ENCODE results near the gene KCNJ9.
"Not testable (repeated sequence)": the region's sequence is repeated elsewhere in the genome, so short reads cannot be mapped to it uniquely, and the experiment has no call there.

KCNJ9 gene

GRCh38 chr1:160047111-160047991 is 34.0 kb upstream of the KCNJ9 start:
- peak overlapping the region; percentile 86 for H2AFZ ChIP-seq (ENCODE audit: low read length)
- H3K9me2 ChIP-seq (replicated peaks; ENCODE audit: low read depth, low read length) = no peaks in the 10 kb centered on the region
- no peaks in the 10 kb centered on the region for H3K79me2 ChIP-seq (ENCODE audit: insufficient read depth, low read length)
- TF ChIP-seq, protein P1, sequence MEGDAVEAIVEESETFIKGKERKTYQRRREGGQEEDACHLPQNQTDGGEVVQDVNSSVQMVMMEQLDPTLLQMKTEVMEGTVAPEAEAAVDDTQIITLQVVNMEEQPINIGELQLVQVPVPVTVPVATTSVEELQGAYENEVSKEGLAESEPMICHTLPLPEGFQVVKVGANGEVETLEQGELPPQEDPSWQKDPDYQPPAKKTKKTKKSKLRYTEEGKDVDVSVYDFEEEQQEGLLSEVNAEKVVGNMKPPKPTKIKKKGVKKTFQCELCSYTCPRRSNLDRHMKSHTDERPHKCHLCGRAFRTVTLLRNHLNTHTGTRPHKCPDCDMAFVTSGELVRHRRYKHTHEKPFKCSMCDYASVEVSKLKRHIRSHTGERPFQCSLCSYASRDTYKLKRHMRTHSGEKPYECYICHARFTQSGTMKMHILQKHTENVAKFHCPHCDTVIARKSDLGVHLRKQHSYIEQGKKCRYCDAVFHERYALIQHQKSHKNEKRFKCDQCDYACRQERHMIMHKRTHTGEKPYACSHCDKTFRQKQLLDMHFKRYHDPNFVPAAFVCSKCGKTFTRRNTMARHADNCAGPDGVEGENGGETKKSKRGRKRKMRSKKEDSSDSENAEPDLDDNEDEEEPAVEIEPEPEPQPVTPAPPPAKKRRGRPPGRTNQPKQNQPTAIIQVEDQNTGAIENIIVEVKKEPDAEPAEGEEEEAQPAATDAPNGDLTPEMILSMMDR (conservative IDR thresholded peaks at IDR 0.05; ENCODE audit: low read length) = no peak
- TF ChIP-seq EZH2phosphoT487 (IDR thresholded peaks at IDR 0.05; ENCODE audit: borderline replicate concordance) = no peak
- H3K4me2 ChIP-seq (ENCODE audit: low read depth, low read length, poor library complexity, severe bottlenecking) = peak overlapping the region; percentile 69
- no peaks in the 10 kb centered on the region for H3K9me3 ChIP-seq (ENCODE audit: insufficient read depth, low read depth, low read length)
- no peaks in the 10 kb centered on the region for H3F3A ChIP-seq (ENCODE audit: low read depth)
- no peaks in the 10 kb centered on the region for H4K20me1 ChIP-seq (ENCODE audit: insufficient read depth, low read length, poor library complexity, severe bottlenecking)
- peak overlapping the region; percentile 39 for H3K9ac ChIP-seq (ENCODE audit: low read depth, low read length, poor library complexity, severe bottlenecking)
- peaks cover 5% of the 10 kb centered on the region for H3K4me1 ChIP-seq (ENCODE audit: insufficient read depth, low read length, poor library complexity, severe bottlenecking)
- H3K27me3 ChIP-seq (ENCODE audit: insufficient read depth, low read length, poor library complexity, severe bottlenecking) = no peaks in the 10 kb centered on the region
- H3K36me3 ChIP-seq (ENCODE audit: insufficient read depth, low read length) = no peaks in the 10 kb centered on the region
- peak overlapping the region; percentile 56 for H3K4me3 ChIP-seq (ENCODE audit: low read length, poor library complexity, severe bottlenecking)

GRCh38 chr1:160048335-160048734 is 33.0 kb upstream of the KCNJ9 start:
- Histone ChIP-seq H3F3A (ENCODE audit: low read depth) (no peaks in the 10 kb centered on the region), H3K9me3 (ENCODE audit: insufficient read depth, low read depth, low read length) (no peaks in the 10 kb centered on the region), H3K36me3 (ENCODE audit: insufficient read depth, low read length) (no peaks in the 10 kb centered on the region), H3K9ac (ENCODE audit: low read depth, low read length, poor library complexity, severe bottlenecking) (no peak overlapping the region), H3K4me1 (ENCODE audit: insufficient read depth, low read length, poor library complexity, severe bottlenecking) (peaks cover 5% of the 10 kb centered on the region), H3K9me2 (replicated peaks; ENCODE audit: low read depth, low read length) (no peaks in the 10 kb centered on the region), H3K4me3 (ENCODE audit: low read length, poor library complexity, severe bottlenecking) (no peak overlapping the region), H3K27me3 (ENCODE audit: insufficient read depth, low read length, poor library complexity, severe bottlenecking) (no peaks in the 10 kb centered on the region), H3K4me2 (ENCODE audit: low read depth, low read length, poor library complexity, severe bottlenecking) (no peak overlapping the region), H4K20me1 (ENCODE audit: insufficient read depth, low read length, poor library complexity, severe bottlenecking) (no peaks in the 10 kb centered on the region), H2AFZ (ENCODE audit: low read length) (no peak overlapping the region), H3K79me2 (ENCODE audit: insufficient read depth, low read length) (no peaks in the 10 kb centered on the region)
- TF ChIP-seq, protein P1 (conservative IDR thresholded peaks at IDR 0.05; ENCODE audit: low read length) = no peak
- no peak for TF ChIP-seq EZH2phosphoT487 (IDR thresholded peaks at IDR 0.05; ENCODE audit: borderline replicate concordance)

DNA sequence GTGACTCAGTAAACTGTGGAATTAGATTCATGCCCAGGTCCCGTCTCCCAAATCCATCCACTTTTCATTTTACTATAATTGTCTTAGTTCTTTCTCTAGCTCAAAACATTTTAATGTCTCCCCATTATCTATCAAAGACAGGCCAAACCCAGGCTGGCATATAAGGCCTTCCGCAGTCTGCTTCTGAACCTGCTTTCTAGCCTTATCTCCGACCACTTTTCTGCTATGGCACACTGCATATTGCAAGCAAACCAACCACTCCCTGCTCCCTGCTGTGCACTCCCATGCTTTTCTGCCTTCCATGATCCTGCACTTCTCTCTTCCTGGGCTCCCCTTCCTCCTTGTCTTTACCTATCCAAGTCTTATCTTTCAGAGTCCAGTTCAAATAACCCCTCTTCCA is 32.2 kb upstream of the KCNJ9 start:
- H3K27me3 ChIP-seq (ENCODE audit: insufficient read depth, low read length, poor library complexity, severe bottlenecking) = no peaks in the 10 kb centered on the region

DNA sequence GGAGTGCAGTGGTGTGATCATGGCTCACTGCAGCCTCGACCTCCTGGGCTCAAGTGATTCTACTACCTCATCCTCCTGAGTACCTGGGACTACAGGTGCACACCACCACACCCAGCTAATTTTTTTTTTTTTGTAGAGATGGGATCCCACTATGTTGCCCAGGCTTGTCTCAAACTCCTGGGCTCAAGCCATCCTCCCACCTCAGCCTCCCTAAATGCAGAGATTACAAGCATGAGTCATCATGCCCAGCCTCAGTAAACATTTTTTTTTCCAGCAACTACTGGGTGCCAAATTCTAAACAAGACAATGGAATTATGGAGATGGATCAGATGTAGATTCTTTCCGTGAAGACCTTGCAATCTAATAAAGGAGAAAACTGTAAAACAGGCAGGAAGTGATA is 31.2 kb upstream of the KCNJ9 start:
- not testable (repeated sequence) for H4K20me1 ChIP-seq (ENCODE audit: insufficient read depth, low read length, poor library complexity, severe bottlenecking); H3K9me2 ChIP-seq (replicated peaks; ENCODE audit: low read depth, low read length); H2AFZ ChIP-seq (ENCODE audit: low read length); H3K4me1 ChIP-seq (ENCODE audit: insufficient read depth, low read length, poor library complexity, severe bottlenecking); H3K4me3 ChIP-seq (ENCODE audit: low read length, poor library complexity, severe bottlenecking); H3K36me3 ChIP-seq (ENCODE audit: insufficient read depth, low read length); H3F3A ChIP-seq (ENCODE audit: low read depth); H3K27me3 ChIP-seq (ENCODE audit: insufficient read depth, low read length, poor library complexity, severe bottlenecking); H3K4me2 ChIP-seq (ENCODE audit: low read depth, low read length, poor library complexity, severe bottlenecking); H3K9me3 ChIP-seq (ENCODE audit: insufficient read depth, low read depth, low read length); H3K9ac ChIP-seq (ENCODE audit: low read depth, low read length, poor library complexity, severe bottlenecking); H3K79me2 ChIP-seq (ENCODE audit: insufficient read depth, low read length)

More for the DNA sequence above, 32.2 kb upstream of the KCNJ9 start:
- Histone ChIP-seq H3K4me1 (ENCODE audit: insufficient read depth, low read length, poor library complexity, severe bottlenecking) (peaks cover 5% of the 10 kb centered on the region), H3K4me3 (ENCODE audit: low read length, poor library complexity, severe bottlenecking) (no peak overlapping the region), H3K79me2 (ENCODE audit: insufficient read depth, low read length) (no peaks in the 10 kb centered on the region), H3K9me2 (replicated peaks; ENCODE audit: low read depth, low read length) (no peaks in the 10 kb centered on the region), H2AFZ (ENCODE audit: low read length) (no peak overlapping the region), H3K9ac (ENCODE audit: low read depth, low read length, poor library complexity, severe bottlenecking) (no peak overlapping the region), H3F3A (ENCODE audit: low read depth) (no peaks in the 10 kb centered on the region), H3K36me3 (ENCODE audit: insufficient read depth, low read length) (no peaks in the 10 kb centered on the region), H4K20me1 (ENCODE audit: insufficient read depth, low read length, poor library complexity, severe bottlenecking) (no peaks in the 10 kb centered on the region), H3K4me2 (ENCODE audit: low read depth, low read length, poor library complexity, severe bottlenecking) (no peak overlapping the region), H3K9me3 (ENCODE audit: insufficient read depth, low read depth, low read length) (no peaks in the 10 kb centered on the region)
- TF ChIP-seq EZH2phosphoT487 (IDR thresholded peaks at IDR 0.05; ENCODE audit: borderline replicate concordance) = no peak
- TF ChIP-seq, protein P1 (conservative IDR thresholded peaks at IDR 0.05; ENCODE audit: low read length) = no peak
